ENCODE measurements around the gene FBXO4.
"Not testable (repeated sequence)": the region's sequence is repeated elsewhere in the genome, so short reads cannot be mapped to it uniquely, and the experiment has no call there.

Gene FBXO4

DNA sequence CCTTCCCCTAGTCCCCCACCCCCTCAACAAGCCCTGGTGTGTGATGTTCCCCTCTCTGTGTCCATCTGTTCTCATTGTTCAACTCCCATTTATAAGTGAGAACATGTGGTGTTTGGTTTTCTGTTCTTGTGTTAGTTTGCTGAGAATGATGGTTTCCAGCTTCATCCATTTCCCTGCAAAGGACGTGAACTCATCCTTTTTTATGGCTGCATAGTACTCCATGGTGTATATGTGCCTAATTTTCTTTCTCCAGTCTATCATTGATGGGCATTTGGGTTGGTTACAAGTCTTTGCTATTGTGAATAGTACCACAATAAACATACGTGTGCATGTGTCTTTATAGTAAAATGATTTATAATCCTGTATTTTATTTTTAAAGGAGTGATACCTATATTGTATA is 57.8 kb downstream of the FBXO4 start:
- not testable (repeated sequence) for DNase-seq (ENCODE audit: low read depth)

- no peak for DNase-seq (ENCODE audit: low read depth)
Measured at GRCh38 chr5:41983284-41983683, 58.2 kb downstream of the FBXO4 start.

DNA sequence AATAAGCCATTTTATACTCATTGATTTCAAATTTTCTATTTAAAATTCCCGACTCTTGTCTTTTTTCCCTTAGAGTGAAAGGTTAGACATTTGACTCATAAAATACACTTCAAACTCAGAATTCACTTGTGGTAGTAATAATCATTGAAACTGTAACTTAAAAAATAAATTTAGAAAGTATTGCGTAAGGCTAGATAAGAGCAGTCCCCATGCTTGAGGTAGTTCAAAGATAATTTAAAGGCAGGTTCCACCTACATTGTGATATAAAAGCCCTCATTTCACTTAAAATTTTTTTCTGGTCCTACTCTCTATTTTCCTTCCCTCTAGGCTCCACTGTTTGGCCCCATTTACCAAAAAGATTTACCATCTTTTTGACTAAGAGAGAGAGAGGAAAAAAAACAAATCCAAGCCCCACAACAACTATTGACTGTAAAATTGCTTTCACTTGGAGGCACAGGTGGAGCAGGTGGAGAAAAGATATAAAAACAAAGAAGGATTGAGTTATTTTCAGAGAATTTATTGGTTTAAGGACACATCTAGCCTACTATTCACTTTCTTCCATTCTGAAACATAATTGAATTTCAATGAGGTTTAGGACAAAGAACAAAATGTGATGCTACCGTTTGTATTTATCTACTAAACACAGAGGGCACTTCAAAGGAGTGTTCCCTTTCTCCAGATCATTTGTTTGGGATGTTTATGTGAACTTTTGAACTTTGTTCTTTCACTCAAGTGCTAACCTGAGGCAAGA is 61.0 kb downstream of the FBXO4 start:
- no peak for DNase-seq (ENCODE audit: low read depth)

Measured in stimulated activated CD8-positive, alpha-beta memory T cell treated with anti-CD3 and anti-CD28 coated beads, Interleukin-15, amount 100 ng/mL, for 1 hour (primary cell).